HEK293 (cell line): Measurements from ENCODE around the gene PKP3.

ENCODE experiments used
- CTCF ChIA-PET: fragments of 350-600 bp; formaldehyde crosslinking; extraction: SDS; loops from one replicate; lab custom pipeline; 2021; ENCODE audit warnings: antibody characterized with exemption; lab: Yijun Ruan, JAX
- POLR2A ChIA-PET: fragments of 300-600 bp; formaldehyde crosslinking; extraction: SDS; loops from one replicate; lab custom pipeline; 2020; ENCODE audit warnings: antibody characterized with exemption, inconsistent platforms; lab: Yijun Ruan, JAX
- H3K27ac ChIP-seq: fragments of 200-500 bp; sonication (Bioruptor generic); 2 replicates; pipeline ENCODE4 v1.5.1; 2014; ENCODE audit warnings: low read depth, low read length, control low read depth, inconsistent platforms; ENCODE audit errors: extremely low read depth
- H3K36me3 ChIP-seq, 2 experiments: fragments of 200-500 bp in 1 of 2; sonication (Bioruptor generic) in 1 of 2; 1 replicate in 1 of 2; 2 replicates in 1 of 2; pipeline ENCODE4 v1.5.1; 2014 to 2017; ENCODE audit warnings: inconsistent platforms in 2 of 2, low read length in 2 of 2; ENCODE audit not compliant: control insufficient read depth in 2 of 2, insufficient read depth in 1 of 2
- H3K4me1 ChIP-seq: fragments of 200-500 bp; sonication (Bioruptor generic); 2 replicates; pipeline ENCODE4 v1.5.1; 2014; ENCODE audit warnings: mild to moderate bottlenecking, low read length, inconsistent platforms; ENCODE audit not compliant: control insufficient read depth, insufficient read depth
- H3K4me3 ChIP-seq: 2 replicates; pipeline ENCODE4 v1.5.1; 2011; ENCODE audit warnings: low read depth, mild to moderate bottlenecking, control low read depth, low read length, moderate library complexity
- H3K9me3 ChIP-seq: fragments of 200-500 bp; sonication (Bioruptor generic); 2 replicates; pipeline ENCODE4 v1.5.1; 2014; ENCODE audit warnings: low read depth, low read length, inconsistent platforms; ENCODE audit not compliant: control insufficient read depth, insufficient read depth
- EGR2 ChIP-seq: fragments of 450-650 bp; formaldehyde crosslinking; IDR thresholded peaks from 2 replicates; pipeline ENCODE4 v1.5.1; 2016; ENCODE audit warnings: low read depth, missing biosample characterization, missing genetic modification characterization
- KLF1 ChIP-seq: fragments of 450-650 bp; formaldehyde crosslinking; IDR thresholded peaks from 2 replicates; pipeline ENCODE4 v1.5.1; 2016; ENCODE audit warnings: missing biosample characterization, missing genetic modification characterization
- KLF10 ChIP-seq: fragments of 450-650 bp; IDR thresholded peaks from 2 replicates; pipeline ENCODE4 v1.5.1; 2018; ENCODE audit warnings: missing biosample characterization, mild to moderate bottlenecking, missing genetic modification characterization
- PBX3 ChIP-seq: sonication (generic); formaldehyde crosslinking; IDR thresholded peaks from 2 replicates; pipeline ENCODE4 v1.8.1; 2022; ENCODE audit warnings: mild to moderate bottlenecking, moderate library complexity, missing genetic modification reagents
- YY1 ChIP-seq: fragments of 450-650 bp; formaldehyde crosslinking; IDR thresholded peaks from 2 replicates; pipeline ENCODE4 v1.5.1; 2018; ENCODE audit warnings: missing biosample characterization, missing genetic modification characterization
- ZBTB1 ChIP-seq: fragments of 450-650 bp; formaldehyde crosslinking; IDR thresholded peaks from 2 replicates; pipeline ENCODE4 v1.5.1; 2016; ENCODE audit warnings: missing biosample characterization, missing genetic modification characterization
- ZBTB17 ChIP-seq: fragments of 450-650 bp; formaldehyde crosslinking; IDR thresholded peaks from 2 replicates; pipeline ENCODE4 v1.5.1; 2016; ENCODE audit warnings: missing biosample characterization, missing genetic modification characterization
- ZBTB26 ChIP-seq: fragments of 450-650 bp; formaldehyde crosslinking; optimal IDR thresholded peaks from 2 replicates; pipeline ENCODE3; 2016; ENCODE audit warnings: missing biosample characterization, mild to moderate bottlenecking, missing genetic modification characterization
- ZFHX2 ChIP-seq: fragments of 450-650 bp; formaldehyde crosslinking; conservative IDR thresholded peaks from 2 replicates; pipeline ENCODE4 v1.5.1; 2016; ENCODE audit warnings: missing biosample characterization, missing genetic modification characterization
- ZFP41 ChIP-seq: fragments of 450-650 bp; formaldehyde crosslinking; IDR thresholded peaks from 2 replicates; pipeline ENCODE4 v1.5.1; 2016; ENCODE audit warnings: missing biosample characterization, missing genetic modification characterization, borderline replicate concordance
- ZNF112 ChIP-seq: fragments of 450-650 bp; formaldehyde crosslinking; IDR thresholded peaks from 2 replicates; pipeline ENCODE4 v1.5.0; 2017; ENCODE audit warnings: missing biosample characterization, missing genetic modification characterization
- ZNF157 ChIP-seq: fragments of 450-650 bp; formaldehyde crosslinking; IDR thresholded peaks from 2 replicates; pipeline ENCODE4 v1.5.1; 2016; ENCODE audit warnings: missing biosample characterization, missing genetic modification characterization
- ZNF184 ChIP-seq: fragments of 450-650 bp; IDR thresholded peaks from 2 replicates; pipeline ENCODE4 v1.5.1; 2018; ENCODE audit warnings: missing biosample characterization, mild to moderate bottlenecking, missing genetic modification characterization
- ZNF2 ChIP-seq: fragments of 450-650 bp; formaldehyde crosslinking; IDR thresholded peaks from 2 replicates; pipeline ENCODE4 v1.5.1; 2016; ENCODE audit warnings: missing biosample characterization, missing genetic modification characterization
- ZNF211 ChIP-seq: fragments of 450-650 bp; formaldehyde crosslinking; IDR thresholded peaks from 2 replicates; pipeline ENCODE4 v1.5.1; 2016; ENCODE audit warnings: low read depth, missing biosample characterization, missing genetic modification characterization
- ZNF248 ChIP-seq: fragments of 450-650 bp; formaldehyde crosslinking; IDR thresholded peaks from 2 replicates; pipeline ENCODE4 v1.5.1; 2017; ENCODE audit warnings: missing biosample characterization, missing genetic modification characterization
- ZNF280C ChIP-seq: fragments of 450-650 bp; formaldehyde crosslinking; IDR thresholded peaks from 2 replicates; pipeline ENCODE4 v1.5.1; 2016; ENCODE audit warnings: missing biosample characterization, missing genetic modification characterization
- ZNF292 ChIP-seq: fragments of 450-650 bp; formaldehyde crosslinking; IDR thresholded peaks from 2 replicates; pipeline ENCODE4 v1.5.1; 2016; ENCODE audit warnings: low read depth, missing biosample characterization, missing genetic modification characterization, borderline replicate concordance
- ZNF391 ChIP-seq: fragments of 450-650 bp; formaldehyde crosslinking; IDR thresholded peaks from 2 replicates; pipeline ENCODE4 v1.5.1; 2016; ENCODE audit warnings: low read depth, missing biosample characterization, missing genetic modification characterization, borderline replicate concordance
- ZNF426 ChIP-seq: fragments of 450-650 bp; formaldehyde crosslinking; IDR thresholded peaks from 2 replicates; pipeline ENCODE4 v1.5.1; 2017; ENCODE audit warnings: missing biosample characterization, missing genetic modification characterization, mild to moderate bottlenecking, inconsistent platforms, moderate library complexity
- ZNF549 ChIP-seq: fragments of 450-650 bp; IDR thresholded peaks from 2 replicates; pipeline ENCODE4 v1.5.1; 2018; ENCODE audit warnings: missing biosample characterization, missing genetic modification characterization, mild to moderate bottlenecking, inconsistent platforms, moderate library complexity
- ZNF596 ChIP-seq: fragments of 450-650 bp; IDR thresholded peaks from 2 replicates; pipeline ENCODE4 v1.5.0; 2018; ENCODE audit warnings: missing biosample characterization, mild to moderate bottlenecking, missing genetic modification characterization, moderate library complexity
- ZNF600 ChIP-seq: fragments of 450-650 bp; formaldehyde crosslinking; IDR thresholded peaks from 2 replicates; pipeline ENCODE4 v1.5.1; 2016; ENCODE audit warnings: missing biosample characterization, missing genetic modification characterization
- ZNF626 ChIP-seq: fragments of 450-650 bp; sonication (Bioruptor Pico); formaldehyde crosslinking; IDR thresholded peaks from 2 replicates; pipeline ENCODE4 v1.5.1; 2018; ENCODE audit warnings: missing biosample characterization, missing genetic modification characterization, inconsistent platforms
- ZNF654 ChIP-seq: fragments of 450-650 bp; formaldehyde crosslinking; IDR thresholded peaks from 2 replicates; pipeline ENCODE4 v1.5.1; 2016; ENCODE audit warnings: low read depth, missing biosample characterization, missing genetic modification characterization
- ZNF776 ChIP-seq: fragments of 450-650 bp; formaldehyde crosslinking; IDR thresholded peaks from 2 replicates; pipeline ENCODE4 v1.5.0; 2017; ENCODE audit warnings: missing biosample characterization, missing genetic modification characterization, borderline replicate concordance
- TF ChIP-seq, protein P1 (sequence below): fragments of 450-650 bp; formaldehyde crosslinking; conservative IDR thresholded peaks from 2 replicates; pipeline ENCODE4 v1.5.1; 2016; ENCODE audit warnings: low read depth, missing biosample characterization, missing genetic modification characterization

PKP3 gene

DNA sequence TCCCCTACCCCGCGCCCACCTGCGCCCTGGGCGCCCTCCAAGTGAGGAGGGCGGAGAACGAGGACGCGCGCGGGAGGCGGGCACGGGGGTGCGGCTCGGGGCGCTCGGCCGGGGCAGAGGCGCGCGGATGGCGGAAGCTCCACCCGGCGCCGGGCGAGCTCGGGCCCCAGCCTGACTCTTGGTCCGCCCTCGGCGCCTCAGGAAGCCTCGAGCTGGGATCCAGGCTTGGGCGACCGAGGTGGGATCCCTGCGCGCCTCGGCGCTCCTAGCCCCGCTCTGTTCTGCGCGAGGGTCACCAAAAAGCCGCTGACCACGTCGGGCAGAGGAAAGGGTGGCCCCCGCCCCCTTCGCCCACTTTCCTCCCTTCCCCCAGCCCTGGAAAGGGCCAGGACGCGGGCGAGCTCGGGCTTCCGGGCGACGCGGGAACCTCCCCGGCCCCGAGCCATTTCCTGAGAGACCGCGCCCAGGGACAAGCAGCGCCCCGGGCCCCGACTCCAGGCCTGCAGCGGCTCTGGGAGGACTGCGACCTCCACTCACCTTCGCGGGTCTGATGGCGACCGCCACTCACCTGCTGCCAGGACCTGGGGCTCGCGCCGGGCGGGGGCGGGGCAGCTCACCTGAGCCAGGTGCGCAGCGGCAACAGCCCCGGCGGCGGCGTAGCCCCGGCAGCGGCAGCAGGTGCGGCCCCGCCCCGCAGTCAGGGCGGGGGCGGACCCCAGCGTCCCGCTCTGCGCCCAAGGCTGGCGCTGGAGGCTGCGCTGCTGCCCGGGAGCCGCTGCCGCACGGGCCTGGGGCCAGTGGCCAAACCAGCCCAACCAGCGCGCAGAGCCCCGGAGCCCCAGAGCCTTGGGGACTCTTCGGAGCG is 23.0 kb downstream of the PKP3 start (continued):
- TF ChIP-seq ZFHX2 (tag by site-specific recombination) (0 out of 2 replicates have a peak, but pooled peaks have one; percentile 14), ZBTB26 (tag by site-specific recombination) (peak; percentile 57), KLF10 (tag by site-specific recombination) (no peak), ZNF391 (tag by site-specific recombination) (no peak), ZBTB1 (tag by site-specific recombination) (no peak), ZFP41 (no peak), ZNF184 (tag by site-specific recombination) (no peak), ZNF292 (tag by site-specific recombination) (no peak), ZNF626 (no peak), YY1 (tag by site-specific recombination) (no peak), ZNF549 (tag by site-specific recombination) (no peak), ZNF776 (tag by site-specific recombination) (no peak), ZNF426 (no peak), KLF1 (tag by site-specific recombination) (peak; percentile 64), ZNF596 (tag by site-specific recombination) (no peak), ZNF112 (tag by site-specific recombination) (no peak), ZBTB17 (tag by site-specific recombination) (no peak), PBX3 (0 out of 2 replicates have a peak, but pooled peaks have one; percentile 15), ZNF248 (tag by site-specific recombination) (no peak)

GRCh38 chr11:417652-418342 is 23.8 kb downstream of the PKP3 start:
- Histone ChIP-seq H3K36me3 (no peaks in the 10 kb centered on the region), H3K4me3 (no peak overlapping the region; the same call in 1 of the 2 replicates), H3K4me1 (no peaks in the 10 kb centered on the region), H3K9me3 (no peaks in the 10 kb centered on the region), H3K27ac (no peak overlapping the region)
- ChIA-PET POLR2A (interaction anchor here (1.3 kb wide), 1 partner anchor 11 kb away, joined by 3 read pairs; no protein-coding TSS in a partner anchor), CTCF (no interaction called here)
- TF ChIP-seq ZNF600 (no peak), ZNF211 (tag by site-specific recombination) (no peak), ZNF280C (tag by site-specific recombination) (no peak), ZNF157 (tag by site-specific recombination) (no peak), EGR2 (no peak), ZNF2 (tag by site-specific recombination) (no peak), ZNF654 (tag by site-specific recombination) (no peak)
- TF ChIP-seq, protein P1, sequence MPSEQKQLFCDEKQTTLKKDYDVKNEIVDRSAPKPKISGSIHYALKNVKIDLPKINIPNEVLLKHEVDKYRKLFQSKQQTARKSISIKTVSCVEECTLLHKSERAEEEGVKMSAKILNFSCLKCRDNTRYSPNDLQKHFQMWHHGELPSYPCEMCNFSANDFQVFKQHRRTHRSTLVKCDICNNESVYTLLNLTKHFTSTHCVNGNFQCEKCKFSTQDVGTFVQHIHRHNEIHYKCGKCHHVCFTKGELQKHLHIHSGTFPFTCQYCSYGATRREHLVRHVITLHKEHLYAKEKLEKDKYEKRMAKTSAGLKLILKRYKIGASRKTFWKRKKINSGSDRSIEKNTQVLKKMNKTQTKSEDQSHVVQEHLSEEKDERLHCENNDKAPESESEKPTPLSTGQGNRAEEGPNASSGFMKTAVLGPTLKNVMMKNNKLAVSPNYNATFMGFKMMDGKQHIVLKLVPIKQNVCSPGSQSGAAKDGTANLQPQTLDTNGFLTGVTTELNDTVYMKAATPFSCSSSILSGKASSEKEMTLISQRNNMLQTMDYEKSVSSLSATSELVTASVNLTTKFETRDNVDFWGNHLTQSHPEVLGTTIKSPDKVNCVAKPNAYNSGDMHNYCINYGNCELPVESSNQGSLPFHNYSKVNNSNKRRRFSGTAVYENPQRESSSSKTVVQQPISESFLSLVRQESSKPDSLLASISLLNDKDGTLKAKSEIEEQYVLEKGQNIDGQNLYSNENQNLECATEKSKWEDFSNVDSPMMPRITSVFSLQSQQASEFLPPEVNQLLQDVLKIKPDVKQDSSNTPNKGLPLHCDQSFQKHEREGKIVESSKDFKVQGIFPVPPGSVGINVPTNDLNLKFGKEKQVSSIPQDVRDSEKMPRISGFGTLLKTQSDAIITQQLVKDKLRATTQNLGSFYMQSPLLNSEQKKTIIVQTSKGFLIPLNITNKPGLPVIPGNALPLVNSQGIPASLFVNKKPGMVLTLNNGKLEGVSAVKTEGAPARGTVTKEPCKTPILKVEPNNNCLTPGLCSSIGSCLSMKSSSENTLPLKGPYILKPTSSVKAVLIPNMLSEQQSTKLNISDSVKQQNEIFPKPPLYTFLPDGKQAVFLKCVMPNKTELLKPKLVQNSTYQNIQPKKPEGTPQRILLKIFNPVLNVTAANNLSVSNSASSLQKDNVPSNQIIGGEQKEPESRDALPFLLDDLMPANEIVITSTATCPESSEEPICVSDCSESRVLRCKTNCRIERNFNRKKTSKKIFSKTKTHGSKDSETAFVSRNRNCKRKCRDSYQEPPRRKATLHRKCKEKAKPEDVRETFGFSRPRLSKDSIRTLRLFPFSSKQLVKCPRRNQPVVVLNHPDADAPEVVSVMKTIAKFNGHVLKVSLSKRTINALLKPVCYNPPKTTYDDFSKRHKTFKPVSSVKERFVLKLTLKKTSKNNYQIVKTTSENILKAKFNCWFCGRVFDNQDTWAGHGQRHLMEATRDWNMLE (tag by site-specific recombination): no peak
